DND-41 (cell line): Measurements from ENCODE around the gene CARS1.
A peak's percentile ranks its signal among the peaks of the same experiment; 100 is the strongest.

Experiments used
- ATAC-seq: fragments of 200-7000 bp; cut with Tn5 transposase; 3 replicates; pipeline ENCODE4 v1.9.1; 2021; ENCODE audit warnings: low read depth; ENCODE audit not compliant: insufficient read depth
- DNase-seq: peaks from one replicate; pipeline ENCODE4 v3.0.0-alpha.2; 2020
- H2AFZ ChIP-seq: 2 replicates; pipeline ENCODE4 v1.6.0; 2012; ENCODE audit warnings: low read depth, low read length
- H3K27ac ChIP-seq: 2 replicates; pipeline ENCODE4 v1.5.1; 2012; ENCODE audit warnings: low read length, inconsistent platforms
- H3K27me3 ChIP-seq: fragments of 200-600 bp; sonication (generic); 2 replicates; pipeline ENCODE4 v1.6.0; 2012; ENCODE audit warnings: low read length, mild to moderate bottlenecking, inconsistent platforms; ENCODE audit not compliant: insufficient read depth, poor library complexity
- H3K36me3 ChIP-seq: 2 replicates; pipeline ENCODE4 v1.5.1; 2012; ENCODE audit warnings: low read length, inconsistent platforms; ENCODE audit not compliant: insufficient read depth
- H3K4me1 ChIP-seq: 2 replicates; pipeline ENCODE4 v1.5.1; 2012; ENCODE audit warnings: mild to moderate bottlenecking, low read length; ENCODE audit not compliant: insufficient read depth
- H3K4me2 ChIP-seq: 2 replicates; pipeline ENCODE4 v1.6.0; 2012; ENCODE audit warnings: mild to moderate bottlenecking, moderate library complexity, low read length, inconsistent platforms; ENCODE audit not compliant: insufficient read depth
- H3K4me3 ChIP-seq, 2 experiments: fragments of 200-600 bp in 1 of 2; shearing (Covaris generic) in 1 of 2; 2 replicates each; pipeline ENCODE4 v1.5.1; 2012 to 2016; ENCODE audit warnings: inconsistent platforms in 2 of 2, low read length in 2 of 2, mild to moderate bottlenecking in 2 of 2, low read depth in 1 of 2, moderate library complexity in 1 of 2
- H3K79me2 ChIP-seq: 2 replicates; pipeline ENCODE4 v1.6.0; 2012; ENCODE audit warnings: low read length, inconsistent platforms; ENCODE audit not compliant: insufficient read depth
- H3K9ac ChIP-seq: 2 replicates; pipeline ENCODE4 v1.6.0; 2012; ENCODE audit warnings: low read depth, mild to moderate bottlenecking, inconsistent platforms, low read length, moderate library complexity
- H3K9me3 ChIP-seq: 2 replicates; pipeline ENCODE4 v1.5.1; 2012; ENCODE audit warnings: low read length, moderate library complexity, mild to moderate bottlenecking, inconsistent platforms; ENCODE audit not compliant: insufficient read depth, severe bottlenecking
- H4K20me1 ChIP-seq: 2 replicates; pipeline ENCODE4 v1.6.0; 2012; ENCODE audit warnings: low read length; ENCODE audit not compliant: insufficient read depth
- CTCF ChIP-seq: IDR thresholded peaks from 2 replicates; pipeline ENCODE4 v1.5.1; 2012; ENCODE audit warnings: borderline replicate concordance, low read length, moderate library complexity, mild to moderate bottlenecking; ENCODE audit not compliant: poor library complexity, severe bottlenecking; ENCODE audit errors: extremely low read depth
- EZH2 ChIP-seq: IDR thresholded peaks from 3 replicates; pipeline ENCODE4 v1.6.1; 2012; ENCODE audit warnings: borderline replicate concordance, low read depth, mild to moderate bottlenecking, moderate library complexity, low read length, inconsistent platforms; ENCODE audit not compliant: severe bottlenecking

The CARS1 gene

GRCh38 chr11:3022982-3023381, 34.2 kb downstream of the CARS1 start:
- no peak overlapping the region for H2AFZ ChIP-seq
- DNase-seq = no peak

GRCh38 chr11:3022300-3022967, 34.8 kb downstream of the CARS1 start:
- peaks cover 76% of the 10 kb centered on the region for H3K36me3 ChIP-seq
- TF ChIP-seq EZH2 = no peak
- TF ChIP-seq CTCF = no peak
- DNase-seq = no peak
- no peaks in the 10 kb centered on the region for H3K4me1 ChIP-seq
- H3K79me2 ChIP-seq = no peaks in the 10 kb centered on the region
- H4K20me1 ChIP-seq = peaks cover 4% of the 10 kb centered on the region; the same call in 1 of the 2 replicates
- no peaks in the 10 kb centered on the region for H3K9me3 ChIP-seq
- no peak overlapping the region for H3K9ac ChIP-seq
- H3K4me2 ChIP-seq = no peak overlapping the region
- no peaks in the 10 kb centered on the region for H3K27me3 ChIP-seq
- peak; percentile 56 for ATAC-seq
- H3K27ac ChIP-seq = 0 out of 2 replicates have a peak overlapping the region, but pooled peaks have one; percentile 25
- no peak overlapping the region for H3K4me3 ChIP-seq
- H2AFZ ChIP-seq = no peak overlapping the region

More at GRCh38 chr11:3022982-3023381, 34.2 kb downstream of the CARS1 start:
- Histone ChIP-seq H4K20me1 (peaks cover 4% of the 10 kb centered on the region; the same call in 1 of the 2 replicates), H3K9me3 (no peaks in the 10 kb centered on the region), H3K4me1 (no peaks in the 10 kb centered on the region), H3K4me3 (no peak overlapping the region), H3K9ac (no peak overlapping the region), H3K27ac (no peak overlapping the region), H3K36me3 (peaks cover 76% of the 10 kb centered on the region), H3K27me3 (no peaks in the 10 kb centered on the region), H3K4me2 (no peak overlapping the region), H3K79me2 (no peaks in the 10 kb centered on the region)
- TF ChIP-seq CTCF (no peak), EZH2 (no peak)
- ATAC-seq = no peak

GRCh38 chr11:3021125-3021524, 36.1 kb downstream of the CARS1 start:
- no peaks in the 10 kb centered on the region for H3K27me3 ChIP-seq
- no peaks in the 10 kb centered on the region for H3K4me1 ChIP-seq
- no peak overlapping the region for H2AFZ ChIP-seq
- peaks cover 4% of the 10 kb centered on the region; the same call in 1 of the 2 replicates for H4K20me1 ChIP-seq
- H3K27ac ChIP-seq = no peak overlapping the region
- TF ChIP-seq EZH2 = no peak
- peak; percentile 48 for TF ChIP-seq CTCF
- peaks cover 76% of the 10 kb centered on the region for H3K36me3 ChIP-seq
- no peaks in the 10 kb centered on the region for H3K9me3 ChIP-seq
- no peaks in the 10 kb centered on the region for H3K79me2 ChIP-seq
- H3K4me2 ChIP-seq = no peak overlapping the region
- H3K4me3 ChIP-seq = no peak overlapping the region
- ATAC-seq = no peak
- DNase-seq = no peak
- H3K9ac ChIP-seq = no peak overlapping the region
